DOHH2 (cell line): ENCODE measurements around the gene MAST2.

Experiments
- EZH2phosphoT487 ChIP-seq: fragments of 200-600 bp; sonication (generic); IDR thresholded peaks from 2 replicates; pipeline ENCODE4 v1.6.1; 2017; ENCODE audit warnings: borderline replicate concordance, mild to moderate bottlenecking, antibody characterized with exemption, low read length, moderate library complexity, mixed read lengths
- TF ChIP-seq, protein P1 (sequence below): fragments of 200-600 bp; sonication (generic); IDR thresholded peaks from one replicate; pipeline ENCODE4 v1.5.1; 2014; ENCODE audit warnings: antibody characterized with exemption, mild to moderate bottlenecking, low read depth, low read length; ENCODE audit not compliant: poor library complexity, severe bottlenecking

DNA sequence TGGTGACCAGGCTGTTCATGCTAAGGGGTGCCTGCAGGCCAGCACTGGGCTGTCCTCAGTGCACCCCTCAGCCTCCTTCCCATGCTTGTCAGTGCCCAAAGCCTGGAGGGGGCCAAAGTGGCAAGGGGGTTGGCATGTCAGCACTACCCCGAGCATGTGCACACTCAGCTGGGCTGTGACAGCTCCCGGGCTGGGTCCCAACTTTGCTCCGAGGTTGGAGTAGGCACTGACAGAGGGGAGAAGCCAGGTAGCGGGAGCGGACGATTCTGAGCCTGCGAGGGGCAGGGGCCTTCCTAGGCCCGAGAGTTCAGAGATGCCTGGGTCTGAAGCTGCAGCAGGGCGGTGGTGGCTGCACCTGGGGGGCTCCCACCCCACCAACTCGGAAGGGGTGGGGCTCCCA, 119.0 kb downstream of the MAST2 start:
- TF ChIP-seq, protein P1, sequence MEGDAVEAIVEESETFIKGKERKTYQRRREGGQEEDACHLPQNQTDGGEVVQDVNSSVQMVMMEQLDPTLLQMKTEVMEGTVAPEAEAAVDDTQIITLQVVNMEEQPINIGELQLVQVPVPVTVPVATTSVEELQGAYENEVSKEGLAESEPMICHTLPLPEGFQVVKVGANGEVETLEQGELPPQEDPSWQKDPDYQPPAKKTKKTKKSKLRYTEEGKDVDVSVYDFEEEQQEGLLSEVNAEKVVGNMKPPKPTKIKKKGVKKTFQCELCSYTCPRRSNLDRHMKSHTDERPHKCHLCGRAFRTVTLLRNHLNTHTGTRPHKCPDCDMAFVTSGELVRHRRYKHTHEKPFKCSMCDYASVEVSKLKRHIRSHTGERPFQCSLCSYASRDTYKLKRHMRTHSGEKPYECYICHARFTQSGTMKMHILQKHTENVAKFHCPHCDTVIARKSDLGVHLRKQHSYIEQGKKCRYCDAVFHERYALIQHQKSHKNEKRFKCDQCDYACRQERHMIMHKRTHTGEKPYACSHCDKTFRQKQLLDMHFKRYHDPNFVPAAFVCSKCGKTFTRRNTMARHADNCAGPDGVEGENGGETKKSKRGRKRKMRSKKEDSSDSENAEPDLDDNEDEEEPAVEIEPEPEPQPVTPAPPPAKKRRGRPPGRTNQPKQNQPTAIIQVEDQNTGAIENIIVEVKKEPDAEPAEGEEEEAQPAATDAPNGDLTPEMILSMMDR: no peak
- TF ChIP-seq EZH2phosphoT487: no peak
